Measurements from ENCODE around the gene FILIP1L. TPM values are rescaled to one million over a fixed set of nuclear protein-coding genes. Genes with fewer than 3 reads are reported as not detected.

The FILIP1L gene
- total RNA-seq, 2 donors from 2014 or later: 270 to 279 TPM

- no peak overlapping the region for H3K4me3 ChIP-seq
- no peak for TF ChIP-seq CTCF (IDR thresholded peaks at IDR 0.05)
- no peaks in the 10 kb centered on the region for H3K36me3 ChIP-seq
- H3K27ac ChIP-seq: peak overlapping the region; percentile 66 to 68
- no peak for DNase-seq (ENCODE audit: low spot score)
- no peaks in the 10 kb centered on the region for H3K27me3 ChIP-seq (replicated peaks; ENCODE audit: insufficient read depth)
- H3K4me1 ChIP-seq (ENCODE audit: control insufficient read depth in 1 of 2, low read depth in 2 of 2): peaks cover 25 to 58% of the 10 kb centered on the region in 2 donors
- no peaks in the 10 kb centered on the region for H3K9me3 ChIP-seq
- no peak for ATAC-seq (ENCODE audit: insufficient number of reproducible peaks, low FRiP score, low read depth)
Measured at GRCh38 chr3:99920481-99921376, 193.6 kb downstream of the FILIP1L start.

- H3K4me3 ChIP-seq: no peak overlapping the region
Measured at GRCh38 chr3:99919694-99920093, 194.6 kb downstream of the FILIP1L start.

GRCh38 chr3:99918715-99919114 is 195.6 kb downstream of the FILIP1L start:
- H3K27me3 ChIP-seq (replicated peaks; ENCODE audit: insufficient read depth): no peaks in the 10 kb centered on the region
- H3K27ac ChIP-seq: no peak overlapping the region
- H3K4me1 ChIP-seq (ENCODE audit: control insufficient read depth in 1 of 2, low read depth in 2 of 2): peaks cover 18 to 49% of the 10 kb centered on the region in 2 donors
- no peak for TF ChIP-seq CTCF (IDR thresholded peaks at IDR 0.05)
- no peak for ATAC-seq (ENCODE audit: insufficient number of reproducible peaks, low FRiP score, low read depth)
- H3K36me3 ChIP-seq: no peaks in the 10 kb centered on the region
- H3K4me3 ChIP-seq: no peak overlapping the region
- no peaks in the 10 kb centered on the region for H3K9me3 ChIP-seq
- DNase-seq (ENCODE audit: low spot score): no peak

More at GRCh38 chr3:99919694-99920093, 194.6 kb downstream of the FILIP1L start:
- no peaks in the 10 kb centered on the region for H3K27me3 ChIP-seq (replicated peaks; ENCODE audit: insufficient read depth)
- DNase-seq (ENCODE audit: low spot score): no peak
- peak overlapping the region in 1 of 2 donors; percentile 66 for H3K27ac ChIP-seq
- no peaks in the 10 kb centered on the region for H3K9me3 ChIP-seq
- no peaks in the 10 kb centered on the region for H3K36me3 ChIP-seq
- no peak for ATAC-seq (ENCODE audit: insufficient number of reproducible peaks, low FRiP score, low read depth)
- peaks cover 18 to 49% of the 10 kb centered on the region in 2 donors for H3K4me1 ChIP-seq (ENCODE audit: control insufficient read depth in 1 of 2, low read depth in 2 of 2)
- no peak for TF ChIP-seq CTCF (IDR thresholded peaks at IDR 0.05)

GRCh38 chr3:99915906-99916432 is 198.3 kb downstream of the FILIP1L start:
- Histone ChIP-seq H3K27ac (no peak overlapping the region), H3K4me1 (ENCODE audit: control insufficient read depth in 1 of 2, low read depth in 2 of 2) (peaks cover 11 to 26% of the 10 kb centered on the region in 2 donors), H3K27me3 (replicated peaks; ENCODE audit: insufficient read depth) (no peaks in the 10 kb centered on the region), H3K36me3 (no peaks in the 10 kb centered on the region), H3K9me3 (no peaks in the 10 kb centered on the region), H3K4me3 (no peak overlapping the region)
- no peak for TF ChIP-seq CTCF (IDR thresholded peaks at IDR 0.05)
- no peak for ATAC-seq (ENCODE audit: insufficient number of reproducible peaks, low FRiP score, low read depth)
- no peak for DNase-seq (ENCODE audit: low spot score)

- no peak overlapping the region for H3K4me3 ChIP-seq
- H3K4me1 ChIP-seq (ENCODE audit: control insufficient read depth in 1 of 2, low read depth in 2 of 2): peaks cover 4 to 12% of the 10 kb centered on the region in 2 donors
- no peak for DNase-seq (ENCODE audit: low spot score)
- H3K27ac ChIP-seq: no peak overlapping the region
- no peaks in the 10 kb centered on the region for H3K27me3 ChIP-seq (replicated peaks; ENCODE audit: insufficient read depth)
- H3K36me3 ChIP-seq: no peaks in the 10 kb centered on the region
- no peak for TF ChIP-seq CTCF (IDR thresholded peaks at IDR 0.05)
- no peak for ATAC-seq (ENCODE audit: insufficient number of reproducible peaks, low FRiP score, low read depth)
- H3K9me3 ChIP-seq: no peaks in the 10 kb centered on the region
Measured at GRCh38 chr3:99911433-99911832, 202.9 kb downstream of the FILIP1L start.
